Umbilical cord (tissue), 2 donors: ENCODE data around the gene DTHD1. TPM values are rescaled to one million over a fixed set of nuclear protein-coding genes. Genes with fewer than 3 reads are reported as not detected.

ENCODE experiments used
- DNase-seq: peaks from one replicate; pipeline ENCODE4 v3.0.0-alpha.2; 2015; ENCODE audit warnings: low spot score
- total RNA-seq: library from RNA; depleted of rRNA; stranded (reverse); fragments of >200 nt; gene quantifications from one replicate; pipeline ENCODE4 v1.2.3, GENCODE V29; 2014; ENCODE audit warnings: low replicate concordance; ENCODE audit not compliant: insufficient read depth

The DTHD1 gene
- total RNA-seq, 1 donor from 2014 or later = 7.9 TPM

- no peak for DNase-seq
Observed at GRCh38 chr4:36343501-36344175, 62.2 kb downstream of the DTHD1 start.

- no peak for DNase-seq
Observed at GRCh38 chr4:36348403-36348938, 67.1 kb downstream of the DTHD1 start.

DNA sequence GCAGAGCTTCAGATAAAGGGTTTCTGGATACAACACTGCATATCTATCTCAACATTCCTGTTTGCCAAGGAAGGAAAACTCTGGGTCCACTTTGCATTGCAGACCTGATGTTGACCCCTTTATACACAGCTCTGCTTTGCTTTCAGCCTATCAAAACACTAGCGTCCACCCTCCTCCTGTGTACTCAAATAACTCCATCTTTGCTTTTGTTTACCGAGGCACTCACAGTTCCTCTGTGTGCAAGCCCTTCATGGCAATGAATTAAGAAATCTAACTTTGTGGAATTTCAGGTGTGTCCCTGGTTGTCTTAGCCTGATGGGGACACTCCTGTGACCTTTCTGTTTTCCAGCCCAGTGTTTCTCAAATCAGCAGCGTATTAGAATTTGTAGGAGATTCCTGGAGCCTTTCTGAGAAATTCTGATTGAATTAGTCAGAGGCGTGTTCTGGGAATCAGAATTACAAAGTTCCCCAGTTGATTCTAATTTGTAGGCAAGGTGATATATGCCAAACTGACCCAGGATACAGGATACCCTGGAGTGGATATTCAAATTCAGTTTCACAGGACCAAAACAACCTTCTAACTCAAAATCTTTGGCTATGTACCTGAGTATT is 68.6 kb downstream of the DTHD1 start:
- DNase-seq = no peak

DNA sequence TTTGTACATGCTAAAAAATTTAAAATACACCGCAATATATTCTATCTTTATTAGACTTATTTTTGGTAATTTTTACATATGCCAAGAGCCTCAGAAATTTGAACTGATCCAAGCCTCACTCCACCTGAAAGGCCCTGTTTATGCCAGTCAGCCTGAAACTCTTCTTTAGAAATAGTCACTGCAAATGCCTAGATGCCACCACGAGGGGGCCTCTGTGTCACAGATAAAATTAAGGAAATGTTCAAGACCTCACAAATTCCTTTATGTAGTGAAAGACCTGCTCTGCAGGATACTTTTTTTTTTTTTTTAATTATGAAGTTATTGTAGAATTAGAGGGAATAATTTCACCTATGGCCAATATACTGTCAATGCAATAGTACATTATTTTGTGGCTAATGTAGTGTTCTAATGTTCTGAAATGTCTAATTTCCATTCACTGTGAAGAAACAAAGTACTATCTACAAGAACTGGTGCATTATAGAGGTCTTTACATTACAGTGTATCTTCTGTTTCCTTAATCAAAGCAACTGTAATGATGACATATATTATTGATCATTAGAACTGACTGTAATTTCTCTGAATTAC is 69.8 kb downstream of the DTHD1 start:
- DNase-seq = peak; percentile 66

DNA sequence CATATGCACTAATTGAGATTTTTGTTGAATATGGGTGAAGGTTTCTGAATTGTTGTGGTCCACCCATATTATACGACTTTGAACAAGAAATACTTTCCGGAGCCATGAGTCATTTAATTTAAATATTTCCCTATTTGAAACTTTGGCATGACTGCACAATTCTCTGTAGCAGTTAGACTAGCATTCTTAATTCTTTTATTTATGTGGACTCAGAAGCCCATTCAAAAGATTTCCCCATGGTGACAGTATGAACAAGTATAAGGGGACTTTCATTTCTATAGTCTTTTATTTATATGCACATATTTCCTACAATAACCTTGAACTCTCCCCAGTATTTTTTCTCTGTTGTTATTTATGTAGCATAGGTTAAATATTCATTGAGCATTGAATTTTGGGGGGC is 72.6 kb downstream of the DTHD1 start:
- no peak for DNase-seq

- no peak for DNase-seq
Observed at GRCh38 chr4:36358173-36358572, 76.8 kb downstream of the DTHD1 start.

DNA sequence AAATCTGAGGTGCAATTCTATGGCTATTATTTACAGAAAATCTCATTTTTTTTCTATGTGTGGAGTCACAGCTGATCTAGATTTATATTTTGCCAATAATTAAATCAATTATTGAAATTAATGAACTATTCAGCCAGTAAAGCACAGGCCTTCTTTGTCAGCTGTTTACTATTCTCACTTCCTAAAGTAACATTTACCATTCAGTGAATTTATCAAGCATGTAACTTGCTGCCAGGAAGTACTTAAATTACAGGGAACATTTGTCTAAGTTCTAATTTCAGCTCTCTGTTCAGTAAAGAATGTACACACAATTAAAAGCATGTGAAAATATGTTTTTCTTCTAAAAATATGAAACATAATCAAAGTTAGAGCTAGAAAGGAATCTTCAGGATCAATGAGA is 79.3 kb downstream of the DTHD1 start:
- no peak for DNase-seq

DNA sequence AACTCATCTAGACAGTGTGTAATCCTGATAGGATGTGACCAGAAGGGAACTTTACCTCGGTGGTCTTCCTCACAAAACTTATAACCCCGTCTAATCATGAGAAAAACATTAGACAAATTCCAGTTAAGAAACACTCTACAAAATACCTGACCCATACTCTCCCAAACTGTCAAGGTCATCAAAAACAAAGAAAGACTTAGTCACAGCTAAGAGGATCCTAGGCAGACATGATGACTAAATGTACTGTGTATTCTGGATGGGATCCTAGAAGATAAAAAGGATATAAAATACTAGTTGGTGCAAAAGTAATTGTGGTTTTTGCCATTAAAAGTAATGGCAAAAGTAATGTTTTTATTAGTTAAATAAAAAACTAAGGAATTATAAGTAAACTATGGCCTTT is 81.6 kb downstream of the DTHD1 start:
- no peak for DNase-seq

DNA sequence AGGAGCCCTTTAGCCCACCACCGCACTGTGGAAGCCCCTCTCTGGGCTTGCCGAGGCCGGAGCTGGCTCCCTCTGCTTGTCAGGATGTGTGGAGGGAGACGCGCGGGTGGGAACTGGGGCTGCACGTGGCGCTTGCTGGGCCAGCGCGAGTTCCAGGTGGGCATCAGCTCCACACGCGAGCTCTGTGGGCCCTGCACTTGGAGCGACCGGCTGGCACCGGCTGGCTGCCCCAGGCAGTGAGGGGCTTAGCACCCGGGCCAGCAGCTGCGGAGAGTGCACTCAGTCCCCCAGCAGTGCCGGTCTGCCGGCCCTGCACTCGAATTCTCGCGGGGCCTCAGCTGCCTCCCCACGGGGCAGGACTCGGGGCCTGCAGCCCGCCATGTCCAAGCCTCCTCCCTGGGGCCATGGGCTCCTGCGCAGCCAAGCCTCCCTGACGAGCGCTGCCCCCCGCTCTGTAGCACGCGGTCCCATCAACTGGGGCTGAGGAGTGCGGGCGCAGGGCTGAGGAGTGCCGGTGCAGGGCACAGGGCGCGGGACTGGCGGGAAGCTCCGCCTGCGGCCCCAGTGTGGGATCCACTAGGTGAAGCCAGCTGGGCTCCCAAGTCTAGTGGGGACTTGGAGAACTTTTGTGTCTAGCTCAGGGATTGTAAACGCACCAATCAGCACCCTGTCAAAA is 93.6 kb downstream of the DTHD1 start:
- no peak for DNase-seq

- peak; percentile 28 for DNase-seq
Observed at GRCh38 chr4:36385951-36386571, 104.6 kb downstream of the DTHD1 start.

DNA sequence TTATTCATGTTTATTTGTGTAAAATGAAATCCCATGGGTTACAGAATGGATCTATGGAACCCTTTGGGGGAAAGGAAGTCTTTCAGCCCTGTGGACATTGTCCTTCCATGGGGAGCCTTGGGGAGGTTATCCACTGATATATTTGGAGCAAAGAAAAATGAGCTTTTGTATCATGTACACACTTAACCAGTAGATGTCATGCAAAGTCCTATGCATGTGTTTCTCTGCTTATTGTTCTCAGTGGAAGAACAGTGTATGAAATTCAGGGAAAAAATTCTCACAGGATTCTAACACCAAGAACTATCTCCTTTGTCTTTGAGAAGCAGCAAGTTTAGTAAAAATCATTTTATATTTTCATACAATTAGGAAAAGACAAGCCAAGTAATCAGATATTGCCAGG is 105.3 kb downstream of the DTHD1 start:
- peak; percentile 18 for DNase-seq

GRCh38 chr4:36388710-36389109 is 107.3 kb downstream of the DTHD1 start:
- no peak for DNase-seq

- DNase-seq = no peak
Observed at GRCh38 chr4:36391411-36391810, 110.0 kb downstream of the DTHD1 start.

DNA sequence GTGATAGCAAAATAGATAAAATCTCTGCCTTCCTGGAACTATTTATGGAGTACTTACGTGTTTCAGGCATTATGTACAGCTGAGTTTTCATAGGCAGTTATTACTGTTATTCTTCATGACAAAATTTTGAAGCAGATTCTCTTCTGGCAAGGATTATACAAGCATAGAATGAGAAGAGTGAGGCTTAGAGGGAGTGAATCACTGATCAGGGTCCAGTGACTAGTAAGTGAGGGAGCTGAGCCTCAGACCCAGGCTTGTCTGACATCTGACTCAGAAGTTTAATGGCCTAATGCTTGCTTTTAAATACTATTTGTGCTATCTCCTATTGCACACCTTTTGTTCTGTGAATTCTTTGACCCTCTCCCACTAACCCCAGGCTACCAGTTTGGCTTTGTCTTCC is 110.6 kb downstream of the DTHD1 start:
- DNase-seq = peak; percentile 13

DNA sequence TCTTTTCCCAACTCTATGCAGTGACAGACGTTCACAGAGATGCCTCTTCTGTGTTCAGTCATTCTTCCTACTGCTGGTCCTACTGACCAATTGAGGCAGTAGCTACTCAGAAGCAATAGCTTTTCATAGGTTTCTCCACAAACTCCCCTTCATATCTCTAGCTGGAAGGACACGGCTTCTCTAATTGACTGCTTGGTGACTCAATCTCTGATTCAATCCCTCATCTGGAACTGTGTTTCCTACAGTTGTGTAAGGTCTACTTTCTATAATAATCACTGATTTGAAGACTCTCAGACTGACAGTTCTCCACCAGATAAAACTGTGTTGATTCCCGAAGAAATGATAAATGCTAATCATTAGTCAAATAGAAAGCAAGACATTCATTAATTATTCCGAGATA is 111.5 kb downstream of the DTHD1 start:
- no peak for DNase-seq

Other genes starting within 250 kb of the DTHD1 start
- gene ARAP2, start 37.1 kb upstream of the DTHD1 start, total RNA-seq = 39.2 TPM